Activated T-helper 1 cell treated with anti-CD3 and anti-CD28 coated beads, Interleukin-12 subunit alpha, Interleukin-12 subunit beta, Interleukin-2, Interleukin-4 antibody, amounts not matched to agents 30 ng/mL and 10 ng/mL and 1 ng/mL, durations not matched to agents 14 hours and 24 hours and 36 hours (primary cell): ENCODE measurements around the gene FAM227B. TPM values are rescaled to one million over a fixed set of nuclear protein-coding genes. Genes with fewer than 3 reads are reported as not detected.
A peak's percentile ranks its signal among the peaks of the same experiment; 100 is the strongest.

Experiments used
- DNase-seq: peaks from one replicate; pipeline ENCODE4 v3.0.0; 2021; ENCODE audit warnings: low spot score
- H3K27ac Mint-ChIP-seq: one replicate; pipeline ENCODE4 v1.8.0; 2021; ENCODE audit warnings: mild to moderate bottlenecking, mixed read lengths
- H3K27me3 Mint-ChIP-seq: one replicate; pipeline ENCODE4 v1.8.0; 2022; ENCODE audit warnings: mild to moderate bottlenecking, moderate library complexity, mixed read lengths; ENCODE audit not compliant: insufficient read depth
- H3K36me3 Mint-ChIP-seq: one replicate; pipeline ENCODE4 v1.8.0; 2021; ENCODE audit warnings: low read depth, mixed read lengths
- H3K4me1 Mint-ChIP-seq: one replicate; pipeline ENCODE4 v1.8.0; 2021; ENCODE audit warnings: low read depth, mixed read lengths
- H3K4me3 Mint-ChIP-seq: one replicate; pipeline ENCODE4 v1.8.0; 2021; ENCODE audit warnings: mild to moderate bottlenecking, moderate library complexity, mixed read lengths
- H3K9me3 Mint-ChIP-seq: one replicate; pipeline ENCODE4 v1.8.0; 2021; ENCODE audit warnings: mixed read lengths
- intact Hi-C: fragments of 100-400 bp; cut with micrococcal nuclease; formaldehyde crosslinking; loops from one replicate; pipeline ENCODE4 v1.15.1; 2024
- total RNA-seq: library from RNA; stranded (reverse); gene quantifications from 2 replicates; pipeline ENCODE4 v1.2.3, GENCODE V29; 2022

The FAM227B gene
- total RNA-seq, 1 donor from 2014 or later = 2.3 TPM

- no peak for DNase-seq
- H3K9me3 Mint-ChIP-seq = peaks cover 14% of the 10 kb centered on the region
- peak overlapping the region; percentile 85 for H3K27ac Mint-ChIP-seq
- peaks cover 55% of the 10 kb centered on the region for H3K4me1 Mint-ChIP-seq
- peaks cover 63% of the 10 kb centered on the region for H3K36me3 Mint-ChIP-seq
- peak overlapping the region; percentile 9 for H3K4me3 Mint-ChIP-seq
- intact Hi-C loops = loop anchor here (1.0 to 5.0 kb wide), 6 partner anchors 40 to 975 kb away; partner anchors contain the start of genes COPS2, DTWD1 and FAM227B
- H3K27me3 Mint-ChIP-seq = no peaks in the 10 kb centered on the region
Observed at GRCh38 chr15:49286649-49287404, 333.8 kb downstream of the FAM227B start.

- no peak overlapping the region for H3K4me3 Mint-ChIP-seq
Observed at GRCh38 chr15:49282366-49282765, 338.3 kb downstream of the FAM227B start.

GRCh38 chr15:49279521-49280456 is 340.8 kb downstream of the FAM227B start:
- peaks cover 35% of the 10 kb centered on the region for H3K36me3 Mint-ChIP-seq
- H3K27ac Mint-ChIP-seq = no peak overlapping the region
- no peaks in the 10 kb centered on the region for H3K4me1 Mint-ChIP-seq
- no peak for DNase-seq
- H3K4me3 Mint-ChIP-seq = no peak overlapping the region
- intact Hi-C loops = no loop called here
- H3K27me3 Mint-ChIP-seq = no peaks in the 10 kb centered on the region
- no peaks in the 10 kb centered on the region for H3K9me3 Mint-ChIP-seq

More at GRCh38 chr15:49282366-49282765, 338.3 kb downstream of the FAM227B start:
- no peaks in the 10 kb centered on the region for H3K27me3 Mint-ChIP-seq
- intact Hi-C loops = no loop called here
- H3K4me1 Mint-ChIP-seq = peaks cover 24% of the 10 kb centered on the region
- no peak overlapping the region for H3K27ac Mint-ChIP-seq
- DNase-seq = no peak
- H3K9me3 Mint-ChIP-seq = peaks cover 14% of the 10 kb centered on the region
- H3K36me3 Mint-ChIP-seq = peaks cover 50% of the 10 kb centered on the region

- DNase-seq = no peak
- no peaks in the 10 kb centered on the region for H3K9me3 Mint-ChIP-seq
- no peak overlapping the region for H3K4me3 Mint-ChIP-seq
- H3K4me1 Mint-ChIP-seq = no peaks in the 10 kb centered on the region
- intact Hi-C loops = no loop called here
- no peak overlapping the region for H3K27ac Mint-ChIP-seq
- no peaks in the 10 kb centered on the region for H3K27me3 Mint-ChIP-seq
- peaks cover 27% of the 10 kb centered on the region for H3K36me3 Mint-ChIP-seq
Observed at GRCh38 chr15:49278751-49279150, 341.9 kb downstream of the FAM227B start.

Other genes starting within 250 kb of the FAM227B start
- not detected in 2 replicates for gene FGF7, start 197.6 kb downstream of the FAM227B start, total RNA-seq
- 21.1 and 26.5 TPM in 2 replicates for gene DTWD1, start 230 bp upstream of the FAM227B start, total RNA-seq